ENCODE data around the gene SLIT1.

DNA sequence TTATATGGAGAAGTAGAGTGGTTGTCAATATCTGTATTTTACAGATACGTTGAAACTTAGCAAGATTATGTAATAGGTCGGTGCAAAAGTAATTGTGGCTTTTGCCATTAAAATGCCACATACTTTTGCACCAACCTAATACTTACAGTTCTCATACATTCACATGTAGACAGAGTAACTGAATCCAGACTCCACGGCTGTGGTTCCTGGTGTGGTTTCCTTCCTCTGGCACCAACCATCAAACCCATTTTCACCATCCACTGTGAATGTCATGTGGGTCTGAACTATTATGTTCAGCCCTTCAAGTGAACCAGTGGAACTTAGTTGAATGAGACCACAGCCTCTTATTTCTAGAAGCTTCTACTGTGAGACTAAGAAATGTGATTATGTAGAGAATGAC lies 31.5 kb upstream of the SLIT1 start:
- TF ChIP-seq, protein P1, sequence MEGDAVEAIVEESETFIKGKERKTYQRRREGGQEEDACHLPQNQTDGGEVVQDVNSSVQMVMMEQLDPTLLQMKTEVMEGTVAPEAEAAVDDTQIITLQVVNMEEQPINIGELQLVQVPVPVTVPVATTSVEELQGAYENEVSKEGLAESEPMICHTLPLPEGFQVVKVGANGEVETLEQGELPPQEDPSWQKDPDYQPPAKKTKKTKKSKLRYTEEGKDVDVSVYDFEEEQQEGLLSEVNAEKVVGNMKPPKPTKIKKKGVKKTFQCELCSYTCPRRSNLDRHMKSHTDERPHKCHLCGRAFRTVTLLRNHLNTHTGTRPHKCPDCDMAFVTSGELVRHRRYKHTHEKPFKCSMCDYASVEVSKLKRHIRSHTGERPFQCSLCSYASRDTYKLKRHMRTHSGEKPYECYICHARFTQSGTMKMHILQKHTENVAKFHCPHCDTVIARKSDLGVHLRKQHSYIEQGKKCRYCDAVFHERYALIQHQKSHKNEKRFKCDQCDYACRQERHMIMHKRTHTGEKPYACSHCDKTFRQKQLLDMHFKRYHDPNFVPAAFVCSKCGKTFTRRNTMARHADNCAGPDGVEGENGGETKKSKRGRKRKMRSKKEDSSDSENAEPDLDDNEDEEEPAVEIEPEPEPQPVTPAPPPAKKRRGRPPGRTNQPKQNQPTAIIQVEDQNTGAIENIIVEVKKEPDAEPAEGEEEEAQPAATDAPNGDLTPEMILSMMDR (IDR thresholded peaks at IDR 0.05) = no peak
- no peak for TF ChIP-seq POLR2A (IDR thresholded peaks at IDR 0.05)

Measured in body of pancreas (tissue), 4 donors.